ENCODE data around the gene PRKCB. TPM values are rescaled to one million over a fixed set of nuclear protein-coding genes. Genes with fewer than 3 reads are reported as not detected.

Gene PRKCB
- total and polyA plus RNA-seq, 2 donors from 2014 or later: 0.62 to 17.8 TPM

- Histone ChIP-seq H3K27me3 (ENCODE audit: control insufficient read depth, insufficient read depth, low read length) (peaks cover 2% of the 10 kb centered on the region), H3K4me1 (ENCODE audit: control insufficient read depth in 2 of 3, insufficient read depth in 2 of 3, low read depth in 1 of 3, low read length in 3 of 3) (no peaks in the 10 kb centered on the region), H3K27ac (ENCODE audit: low read depth in 2 of 2, low read length in 2 of 2) (no peak overlapping the region), H3K4me3 (ENCODE audit: low read length in 3 of 3) (no peak overlapping the region), H3K36me3 (ENCODE audit: control insufficient read depth in 2 of 3, insufficient read depth in 3 of 3, low read length in 3 of 3) (no peaks in the 10 kb centered on the region), H3K9ac (ENCODE audit: low read length in 3 of 3) (no peak overlapping the region), H3K9me3 (ENCODE audit: control insufficient read depth in 2 of 3, insufficient read depth in 1 of 3, low read length in 3 of 3) (no peaks in the 10 kb centered on the region)
- no peak for TF ChIP-seq CTCF (IDR thresholded peaks at IDR 0.05; ENCODE audit: borderline replicate concordance, extremely low read depth, insufficient read depth)
- DNase-seq (no peak), FAIRE-seq (no peak)
- intact Hi-C loops (cut with DNase I): no loop called here
These were observed 210.7 kb downstream of the PRKCB start for GRCh38 chr16:24046442-24046841.

GRCh38 chr16:24049113-24049512 lies 213.3 kb downstream of the PRKCB start:
- Histone ChIP-seq H3K4me3 (ENCODE audit: low read length in 3 of 3) (no peak overlapping the region), H3K36me3 (ENCODE audit: control insufficient read depth in 2 of 3, insufficient read depth in 3 of 3, low read length in 3 of 3) (no peaks in the 10 kb centered on the region), H3K9ac (ENCODE audit: low read length in 3 of 3) (no peak overlapping the region), H3K4me1 (ENCODE audit: control insufficient read depth in 2 of 3, insufficient read depth in 2 of 3, low read depth in 1 of 3, low read length in 3 of 3) (no peaks in the 10 kb centered on the region), H3K27ac (ENCODE audit: low read depth in 2 of 2, low read length in 2 of 2) (no peak overlapping the region), H3K27me3 (ENCODE audit: control insufficient read depth, insufficient read depth, low read length) (peaks cover 2% of the 10 kb centered on the region), H3K9me3 (ENCODE audit: control insufficient read depth in 2 of 3, insufficient read depth in 1 of 3, low read length in 3 of 3) (no peaks in the 10 kb centered on the region)
- no peak for TF ChIP-seq CTCF (IDR thresholded peaks at IDR 0.05; ENCODE audit: borderline replicate concordance, extremely low read depth, insufficient read depth)
- intact Hi-C loops (cut with DNase I): no loop called here
- DNase-seq (no peak), FAIRE-seq (no peak)

- Histone ChIP-seq H3K27ac (ENCODE audit: low read depth in 2 of 2, low read length in 2 of 2) (no peak overlapping the region), H3K4me3 (ENCODE audit: low read length in 3 of 3) (no peak overlapping the region), H3K9me3 (ENCODE audit: control insufficient read depth in 2 of 3, insufficient read depth in 1 of 3, low read length in 3 of 3) (no peaks in the 10 kb centered on the region), H3K9ac (ENCODE audit: low read length in 3 of 3) (no peak overlapping the region), H3K36me3 (ENCODE audit: control insufficient read depth in 2 of 3, insufficient read depth in 3 of 3, low read length in 3 of 3) (no peaks in the 10 kb centered on the region), H3K4me1 (ENCODE audit: control insufficient read depth in 2 of 3, insufficient read depth in 2 of 3, low read depth in 1 of 3, low read length in 3 of 3) (no peaks in the 10 kb centered on the region), H3K27me3 (ENCODE audit: control insufficient read depth, insufficient read depth, low read length) (no peaks in the 10 kb centered on the region)
- DNase-seq (no peak), FAIRE-seq (no peak)
- intact Hi-C loops (cut with DNase I): no loop called here
- TF ChIP-seq CTCF (IDR thresholded peaks at IDR 0.05; ENCODE audit: borderline replicate concordance, extremely low read depth, insufficient read depth): no peak
These were observed 215.3 kb downstream of the PRKCB start for GRCh38 chr16:24051125-24051524.

Data from kidney (tissue), 14 donors.